HG03066 (cell line): ENCODE data around the gene PFKFB3.
"Not testable (repeated sequence)": the region's sequence is repeated elsewhere in the genome, so short reads cannot be mapped to it uniquely, and the experiment has no call there.

Experiments
- ATAC-seq: cut with Tn5 transposase; IDR thresholded peaks from one replicate; pipeline ENCODE4 v1.9.1; 2021; ENCODE audit warnings: low read depth; ENCODE audit not compliant: unreplicated experiment

PFKFB3 gene

DNA sequence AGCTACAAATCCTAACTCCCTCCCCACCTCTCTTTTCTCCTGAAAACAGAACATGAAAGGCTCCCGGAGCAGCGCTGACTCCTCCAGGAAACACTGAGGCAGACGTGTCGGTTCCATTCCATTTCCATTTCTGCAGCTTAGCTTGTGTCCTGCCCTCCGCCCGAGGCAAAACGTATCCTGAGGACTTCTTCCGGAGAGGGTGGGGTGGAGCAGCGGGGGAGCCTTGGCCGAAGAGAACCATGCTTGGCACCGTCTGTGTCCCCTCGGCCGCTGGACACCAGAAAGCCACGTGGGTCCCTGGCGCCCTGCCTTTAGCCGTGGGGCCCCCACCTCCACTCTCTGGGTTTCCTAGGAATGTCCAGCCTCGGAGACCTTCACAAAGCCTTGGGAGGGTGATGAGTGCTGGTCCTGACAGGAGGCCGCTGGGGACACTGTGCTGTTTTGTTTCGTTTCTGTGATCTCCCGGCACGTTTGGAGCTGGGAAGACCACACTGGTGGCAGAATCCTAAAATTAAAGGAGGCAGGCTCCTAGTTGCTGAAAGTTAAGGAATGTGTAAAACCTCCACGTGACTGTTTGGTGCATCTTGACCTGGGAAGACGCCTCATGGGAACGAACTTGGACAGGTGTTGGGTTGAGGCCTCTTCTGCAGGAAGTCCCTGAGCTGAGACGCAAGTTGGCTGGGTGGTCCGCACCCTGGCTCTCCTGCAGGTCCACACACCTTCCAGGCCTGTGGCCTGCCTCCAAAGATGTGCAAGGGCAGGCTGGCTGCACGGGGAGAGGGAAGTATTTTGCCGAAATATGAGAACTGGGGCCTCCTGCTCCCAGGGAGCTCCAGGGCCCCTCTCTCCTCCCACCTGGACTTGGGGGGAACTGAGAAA is 30.4 kb downstream of the PFKFB3 start:
- ATAC-seq = no peak

DNA sequence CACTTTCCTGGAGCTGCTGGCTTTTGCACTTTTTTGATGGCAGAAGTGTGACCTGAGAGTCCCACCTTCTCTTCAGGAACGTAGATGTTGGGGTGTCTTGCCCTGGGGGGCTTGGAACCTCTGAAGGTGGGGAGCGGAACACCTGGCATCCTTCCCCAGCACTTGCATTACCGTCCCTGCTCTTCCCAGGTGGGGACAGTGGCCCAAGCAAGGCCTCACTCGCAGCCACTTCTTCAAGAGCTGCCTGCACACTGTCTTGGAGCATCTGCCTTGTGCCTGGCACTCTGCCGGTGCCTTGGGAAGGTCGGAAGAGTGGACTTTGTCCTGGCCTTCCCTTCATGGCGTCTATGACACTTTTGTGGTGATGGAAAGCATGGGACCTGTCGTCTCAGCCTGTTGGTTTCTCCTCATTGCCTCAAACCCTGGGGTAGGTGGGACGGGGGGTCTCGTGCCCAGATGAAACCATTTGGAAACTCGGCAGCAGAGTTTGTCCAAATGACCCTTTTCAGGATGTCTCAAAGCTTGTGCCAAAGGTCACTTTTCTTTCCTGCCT is 31.1 kb downstream of the PFKFB3 start:
- ATAC-seq = no peak

DNA sequence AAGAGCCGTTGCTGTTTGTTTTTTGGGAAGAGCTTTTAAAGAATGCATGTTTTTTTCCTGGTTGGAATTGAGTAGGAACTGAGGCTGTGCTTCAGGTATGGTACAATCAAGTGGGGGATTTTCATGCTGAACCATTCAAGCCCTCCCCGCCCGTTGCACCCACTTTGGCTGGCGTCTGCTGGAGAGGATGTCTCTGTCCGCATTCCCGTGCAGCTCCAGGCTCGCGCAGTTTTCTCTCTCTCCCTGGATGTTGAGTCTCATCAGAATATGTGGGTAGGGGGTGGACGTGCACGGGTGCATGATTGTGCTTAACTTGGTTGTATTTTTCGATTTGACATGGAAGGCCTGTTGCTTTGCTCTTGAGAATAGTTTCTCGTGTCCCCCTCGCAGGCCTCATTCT is 31.6 kb downstream of the PFKFB3 start:
- ATAC-seq = no peak

DNA sequence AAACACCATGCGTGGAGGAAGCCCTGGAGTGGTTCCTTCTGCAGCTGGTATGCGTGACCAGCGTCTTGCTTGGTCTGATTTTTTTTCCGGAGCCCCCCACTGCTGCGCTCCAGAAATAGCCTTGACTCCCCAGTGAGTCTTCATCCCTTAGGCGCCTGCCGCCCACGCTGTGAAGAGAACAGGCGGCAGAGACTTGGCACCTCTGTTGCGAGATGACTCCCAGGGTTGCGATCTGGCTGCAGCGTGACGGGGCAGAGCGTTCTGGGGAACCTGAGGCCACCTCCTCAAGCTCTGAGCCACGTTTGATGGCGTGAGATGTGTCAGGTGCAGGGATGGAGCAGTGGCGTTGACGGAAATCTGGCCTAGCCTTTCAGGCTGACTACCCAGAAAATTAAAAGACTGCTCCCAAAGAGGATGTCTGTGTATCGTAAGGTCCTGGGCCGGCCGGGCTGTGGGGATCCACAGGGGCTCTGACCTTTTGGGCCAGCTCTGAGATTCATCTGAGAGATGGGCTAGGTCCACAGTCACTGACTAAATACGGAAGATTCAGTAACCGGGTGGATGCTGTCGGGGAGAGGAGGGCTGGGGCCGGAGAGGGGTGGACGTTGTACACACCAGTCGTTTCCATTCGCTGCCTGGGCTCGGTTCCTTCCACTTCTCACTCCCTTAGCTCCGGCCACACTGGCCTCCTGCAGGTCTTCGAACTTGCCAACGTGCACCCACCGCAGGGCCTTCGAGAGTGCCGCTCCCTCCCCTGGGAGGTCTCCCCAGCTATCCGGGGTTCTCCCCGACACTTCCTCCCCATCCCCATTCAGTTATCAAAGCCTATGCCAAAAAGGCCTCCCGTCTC is 33.8 kb downstream of the PFKFB3 start:
- no peak for ATAC-seq

DNA sequence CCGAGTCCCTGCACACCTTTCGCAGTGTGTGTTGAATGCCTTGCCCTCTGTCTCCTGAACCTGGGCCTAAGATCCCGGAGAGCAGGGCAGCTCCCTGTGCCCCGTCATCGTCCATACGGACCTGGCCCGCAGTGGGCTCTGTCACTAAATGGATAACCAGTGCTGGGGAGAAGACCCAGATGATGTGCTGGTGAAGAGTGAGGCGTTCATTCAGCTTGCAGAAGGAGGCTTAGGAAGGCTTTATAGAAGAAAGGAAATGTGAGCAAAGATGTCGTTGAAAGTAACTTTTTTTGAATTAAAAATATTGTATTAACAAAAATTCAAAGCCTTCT is 34.4 kb downstream of the PFKFB3 start:
- ATAC-seq = no peak

DNA sequence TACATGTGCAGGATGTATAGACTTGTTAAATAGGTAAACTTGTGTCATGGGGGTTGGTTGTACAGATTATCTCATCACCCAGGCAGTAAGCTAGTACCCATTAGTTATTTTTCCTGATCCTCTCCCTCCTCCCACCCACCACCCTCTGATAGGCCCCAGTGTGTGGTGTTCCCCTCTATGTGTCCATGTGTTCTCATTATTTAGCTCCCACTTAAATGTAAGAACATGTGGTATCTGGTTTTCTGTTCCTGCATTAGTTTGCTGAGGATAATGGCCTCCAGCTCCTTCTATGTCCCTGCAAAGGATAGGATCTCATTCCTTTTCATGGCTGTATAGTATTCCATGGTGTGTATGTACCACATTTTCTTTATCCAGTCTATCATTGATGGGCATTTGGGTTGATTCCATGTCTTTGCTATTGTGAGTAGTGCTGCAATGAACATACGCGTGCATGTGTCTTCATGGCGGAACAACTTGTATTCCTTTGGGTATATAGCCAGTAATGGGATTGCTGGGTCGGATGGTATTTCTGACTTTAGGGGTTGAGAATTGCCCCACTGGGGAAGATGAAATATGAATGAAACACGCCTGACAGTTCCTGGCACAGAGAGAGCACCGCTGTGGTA is 36.0 kb downstream of the PFKFB3 start:
- ATAC-seq = not testable (repeated sequence)

DNA sequence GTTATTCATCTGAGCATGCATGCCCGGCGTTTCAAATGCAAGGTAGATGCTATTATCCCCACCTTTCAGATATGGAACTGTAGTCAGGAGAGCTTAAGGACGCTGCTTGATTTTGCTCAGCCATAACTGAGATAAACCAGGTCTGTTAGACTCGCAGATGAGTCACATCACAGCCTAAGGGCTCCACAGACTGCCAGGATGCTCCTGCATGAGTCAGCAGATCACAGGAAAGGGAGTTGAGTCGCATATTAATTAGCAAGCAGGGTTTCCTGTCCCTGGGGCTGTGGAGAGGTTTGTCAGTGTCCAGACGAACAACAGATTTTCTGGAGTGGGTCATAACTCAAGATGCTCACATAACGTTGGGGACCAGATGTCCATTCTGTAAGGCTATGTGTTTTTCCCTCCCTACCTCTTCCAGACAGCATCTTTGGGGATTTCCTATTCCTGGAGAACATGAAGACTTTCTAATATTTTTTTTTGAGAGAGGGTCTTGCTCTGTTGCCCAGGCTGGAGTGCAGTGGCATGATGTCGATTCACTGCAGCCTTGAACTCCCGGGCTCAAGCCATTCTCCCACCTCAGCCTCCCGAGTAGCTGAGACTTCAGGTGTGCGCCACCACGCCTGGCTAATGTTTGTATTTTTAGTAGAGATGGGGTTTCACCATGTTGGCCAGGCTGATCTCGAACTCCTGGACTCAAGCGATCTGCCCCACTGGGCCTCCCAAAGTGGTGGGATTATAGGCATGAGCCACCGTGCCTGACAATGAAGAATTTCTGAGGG is 36.7 kb downstream of the PFKFB3 start:
- no peak for ATAC-seq

DNA sequence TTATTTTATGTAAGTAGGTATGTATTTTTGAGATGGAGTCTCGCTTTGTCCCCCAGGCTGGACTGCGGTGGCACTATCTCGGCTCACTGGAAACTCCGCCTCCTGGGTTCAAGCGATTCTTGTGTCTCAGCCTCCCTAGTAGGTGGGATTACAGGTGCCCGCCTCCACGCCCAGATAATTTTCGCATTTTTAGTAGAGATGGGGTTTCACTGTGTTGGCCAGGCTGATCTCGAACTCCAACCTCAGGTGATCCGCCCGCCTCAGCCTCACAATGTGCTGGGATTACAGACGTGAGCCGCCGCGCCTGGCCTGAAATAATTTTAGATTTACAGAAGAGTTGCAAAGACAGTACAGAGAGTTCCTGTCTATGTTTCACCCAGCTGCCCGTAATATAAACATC is 37.5 kb downstream of the PFKFB3 start:
- no peak for ATAC-seq

DNA sequence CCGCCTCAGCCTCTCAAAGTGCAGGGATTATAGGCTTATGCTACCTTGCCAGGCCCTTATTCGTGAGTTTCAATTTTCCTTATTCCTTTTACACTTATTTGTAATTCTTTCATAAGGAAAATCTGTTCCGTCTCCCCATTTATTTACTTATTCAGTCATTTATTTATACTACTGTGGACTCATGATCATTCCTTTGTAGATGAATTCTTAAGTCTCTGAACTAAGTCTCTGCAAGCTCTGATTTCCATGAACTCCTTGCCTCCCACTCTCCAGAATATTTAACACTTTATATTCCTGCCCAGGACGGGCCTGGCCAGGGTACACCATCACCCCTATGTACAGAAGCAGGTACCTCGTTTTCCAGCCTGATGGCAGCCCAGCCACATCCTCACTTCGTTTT is 39.4 kb downstream of the PFKFB3 start:
- ATAC-seq = no peak

DNA sequence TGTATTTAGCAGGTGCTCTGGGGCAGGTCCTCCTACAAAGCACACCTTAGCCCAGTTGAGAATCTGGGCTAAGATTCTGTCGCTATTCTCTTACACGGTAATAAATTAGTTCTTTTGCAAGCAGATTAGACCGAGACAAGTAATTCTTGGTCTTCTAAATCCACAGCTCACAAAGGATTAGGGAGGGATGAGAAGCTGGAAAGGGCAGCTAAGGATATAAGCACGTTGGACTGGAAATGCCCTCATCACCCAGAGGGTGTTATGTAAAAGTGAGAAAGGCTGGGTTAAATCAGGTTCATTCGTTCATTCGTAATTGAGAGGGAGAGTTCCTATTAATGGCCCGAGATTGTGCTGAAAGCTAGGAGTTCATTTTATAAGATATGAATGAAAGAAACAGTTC is 41.8 kb downstream of the PFKFB3 start:
- ATAC-seq = no peak

DNA sequence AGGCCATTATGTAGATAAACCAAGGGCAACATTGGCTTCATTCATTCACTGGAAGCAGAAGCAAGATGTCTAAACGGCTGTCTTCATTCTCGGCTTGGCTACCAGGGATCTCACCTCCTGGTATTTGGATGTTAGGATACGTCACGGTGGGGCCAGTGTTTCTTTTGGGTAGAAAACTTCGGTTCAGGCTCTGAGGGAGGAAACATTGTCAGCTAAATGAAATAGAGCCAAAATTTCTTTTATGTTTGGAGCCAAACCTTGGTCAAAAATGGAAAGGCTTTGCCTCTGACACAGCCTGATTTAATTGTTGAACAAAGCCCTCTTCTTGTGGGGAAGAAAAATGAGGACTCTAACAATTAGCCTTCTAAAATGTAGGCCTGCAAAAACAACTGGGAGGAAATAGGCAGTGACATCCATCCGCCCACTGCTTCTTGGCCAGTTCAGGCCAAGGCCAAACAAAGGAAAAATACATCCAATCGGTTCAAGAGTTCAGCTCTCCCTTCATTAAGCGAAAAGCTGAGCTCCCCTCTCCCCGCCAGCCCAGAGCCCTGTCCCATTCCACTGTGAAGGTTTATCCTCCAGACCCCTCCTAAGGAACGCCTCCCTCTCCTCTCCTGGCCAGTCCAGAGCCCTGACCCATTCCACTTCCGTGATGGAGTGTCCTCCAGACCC is 44.4 kb downstream of the PFKFB3 start:
- no peak for ATAC-seq

DNA sequence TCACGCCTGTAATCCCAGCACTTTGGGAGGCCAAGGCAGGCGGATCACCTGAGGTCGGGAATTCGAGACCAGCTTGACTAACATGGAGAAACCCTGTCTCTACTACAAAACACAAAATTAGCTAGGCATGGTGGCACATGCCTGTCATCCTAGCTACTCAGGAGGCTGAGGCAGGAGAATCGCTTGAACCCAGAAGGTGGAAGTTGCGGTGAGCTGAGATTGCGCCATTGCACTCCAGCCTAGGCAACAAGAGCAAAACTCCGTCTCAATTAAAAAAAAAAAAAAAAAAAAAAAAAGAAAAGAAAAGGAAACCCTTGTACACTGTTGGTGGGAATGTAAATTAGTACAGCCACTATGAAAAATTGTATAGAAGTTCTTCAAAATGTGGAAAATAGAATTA is 46.2 kb downstream of the PFKFB3 start:
- not testable (repeated sequence) for ATAC-seq

DNA sequence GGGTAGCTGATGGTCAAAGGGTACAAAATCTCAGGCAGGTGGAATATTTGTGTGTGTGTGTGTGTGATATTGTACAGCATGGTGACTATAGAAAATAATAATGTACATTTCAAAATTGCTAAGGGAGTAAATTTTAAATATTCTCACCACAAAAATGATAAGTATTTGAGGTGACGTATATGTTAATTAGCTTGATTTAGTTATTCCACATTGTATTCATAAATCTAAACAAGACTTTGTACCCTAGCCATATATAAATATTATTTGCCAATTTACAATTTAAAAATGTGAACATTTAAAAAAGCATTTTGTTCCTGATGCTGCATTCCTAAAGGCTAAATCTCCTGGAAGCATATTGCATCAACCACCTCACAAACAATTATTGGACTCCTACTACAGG is 47.0 kb downstream of the PFKFB3 start:
- no peak for ATAC-seq

DNA sequence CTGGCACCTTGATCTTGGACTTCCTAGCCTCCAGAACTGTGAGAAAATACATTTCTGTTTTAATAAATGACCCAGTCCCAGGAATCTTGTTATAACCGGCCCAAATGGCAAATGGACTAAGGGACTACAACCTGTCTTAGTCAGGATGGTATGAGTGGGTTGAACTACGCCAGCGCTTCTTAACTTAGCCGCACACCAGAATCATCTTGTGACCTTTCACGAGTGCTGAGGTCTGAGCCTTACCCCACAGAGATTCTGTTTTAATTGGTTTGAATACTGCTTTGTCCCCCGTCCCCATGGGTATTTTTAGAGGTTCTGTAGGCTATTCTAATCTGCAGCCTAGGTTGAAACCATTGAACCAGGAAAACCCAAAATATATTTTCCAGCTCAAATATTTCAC is 48.0 kb downstream of the PFKFB3 start:
- ATAC-seq = no peak

DNA sequence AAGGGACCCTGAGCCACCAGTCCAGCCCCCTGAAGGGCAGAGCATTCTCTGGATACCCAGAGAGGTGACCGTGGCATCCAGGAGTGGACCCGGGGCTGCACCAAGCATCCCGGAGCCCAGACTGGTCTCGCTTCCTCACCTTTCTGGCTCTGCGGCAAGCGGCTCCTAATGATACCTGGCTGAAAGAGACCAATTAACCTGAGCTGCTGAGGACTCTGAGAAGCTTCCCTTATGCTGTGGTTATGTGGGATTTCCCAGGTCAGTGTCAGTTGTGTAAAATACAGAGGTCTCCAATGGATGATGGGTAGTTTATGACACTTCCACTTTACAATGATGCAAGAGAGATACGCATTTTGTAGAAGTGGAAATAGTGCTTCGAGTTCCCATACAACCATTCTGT is 51.5 kb downstream of the PFKFB3 start:
- ATAC-seq = no peak

DNA sequence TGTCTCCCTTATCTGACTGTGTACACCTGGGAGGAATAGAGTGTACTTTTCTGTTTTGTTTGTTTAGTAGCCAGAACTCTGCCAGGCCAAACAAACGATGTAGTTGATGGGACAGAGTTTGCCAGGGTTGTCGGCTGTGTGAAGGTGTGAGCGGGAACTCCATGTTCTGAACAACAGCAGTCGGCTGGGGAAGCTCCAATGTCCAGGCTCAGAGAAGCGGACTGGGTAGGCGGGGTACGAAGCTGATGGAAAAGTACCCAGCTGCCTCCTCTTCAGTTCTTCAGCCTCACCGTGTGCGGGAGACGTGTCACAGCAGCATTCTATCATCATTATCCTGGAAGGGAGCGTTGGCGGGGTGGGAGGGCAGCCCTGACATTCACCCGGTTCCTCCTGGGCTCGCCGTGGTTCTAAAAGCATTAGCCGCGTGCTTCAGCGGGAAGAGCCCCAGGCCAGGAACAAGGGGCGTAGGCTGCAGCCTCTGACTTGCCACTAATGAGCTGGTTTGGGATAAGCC is 52.9 kb downstream of the PFKFB3 start:
- ATAC-seq = no peak

DNA sequence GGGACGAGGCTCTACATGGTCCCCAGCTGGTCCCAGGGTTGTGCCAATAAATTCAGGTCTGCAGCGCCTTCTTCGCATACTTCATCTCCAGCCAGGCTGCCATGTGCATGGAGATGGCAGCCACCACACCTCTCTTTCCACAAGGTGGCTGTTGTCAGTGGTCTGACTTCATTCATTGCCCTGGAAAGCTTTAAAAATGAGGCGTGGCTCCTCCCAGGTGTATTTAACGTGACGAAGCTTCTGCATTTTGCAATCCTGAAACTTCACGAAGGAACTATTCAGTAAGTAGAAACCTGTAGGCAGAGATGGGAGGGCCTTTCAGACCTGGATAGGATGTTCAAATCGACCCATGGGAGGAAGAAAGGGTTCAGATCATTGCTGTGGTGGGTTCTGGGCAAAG is 53.7 kb downstream of the PFKFB3 start:
- no peak for ATAC-seq

DNA sequence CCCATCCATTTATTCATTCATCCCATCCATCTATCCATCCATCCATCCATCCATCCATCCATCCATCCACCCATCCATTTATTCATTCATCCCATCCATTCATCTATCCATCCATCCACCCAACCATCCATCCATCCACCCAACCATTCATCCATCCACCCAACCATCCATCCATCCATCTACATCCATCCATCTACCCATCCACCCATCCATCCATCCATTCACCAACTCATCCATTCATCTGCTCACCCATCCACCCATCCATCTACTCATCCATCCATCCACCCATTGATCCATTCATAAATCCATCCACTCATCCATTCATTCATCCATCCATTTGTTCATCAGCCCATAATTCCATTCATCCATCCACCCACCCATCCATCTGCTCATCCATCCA is 56.4 kb downstream of the PFKFB3 start:
- no peak for ATAC-seq

DNA sequence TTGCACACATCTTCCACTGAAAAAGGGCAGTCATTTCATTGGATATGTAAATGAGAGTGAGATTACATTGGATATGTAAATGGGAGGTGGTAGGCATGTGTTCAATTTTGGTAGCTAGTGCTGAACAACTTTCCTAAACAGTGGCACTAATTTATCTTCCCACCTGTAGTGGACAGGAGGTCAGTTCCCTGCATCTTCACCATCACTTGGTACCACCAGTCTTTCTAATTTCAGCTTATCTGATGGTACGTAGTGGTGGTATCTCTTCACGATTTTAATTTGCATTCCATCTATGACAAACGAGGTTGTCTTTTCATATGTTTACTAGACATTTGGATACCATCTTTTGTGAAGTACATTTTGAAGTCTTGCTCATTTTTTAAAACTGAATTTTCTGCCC is 58.1 kb downstream of the PFKFB3 start:
- no peak for ATAC-seq

DNA sequence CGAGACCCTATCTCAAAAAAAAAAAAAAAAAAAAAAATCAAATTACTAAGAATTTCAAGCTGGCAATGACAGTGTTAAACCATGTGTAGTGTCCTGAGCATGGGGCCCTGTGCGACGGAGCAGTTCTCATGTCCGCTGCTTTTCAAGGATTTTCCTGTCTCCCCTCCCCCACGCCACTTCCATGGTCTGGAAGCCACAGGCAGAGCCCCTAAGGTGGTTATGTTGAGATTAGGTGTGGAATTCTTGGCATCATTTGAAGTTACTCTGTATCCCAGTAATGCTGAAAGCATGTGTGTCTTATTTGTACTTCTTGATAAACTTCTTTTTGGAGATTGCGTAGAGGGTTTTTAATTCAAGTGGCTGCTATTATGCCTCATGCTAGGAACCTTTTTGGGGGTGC is 65.2 kb downstream of the PFKFB3 start:
- no peak for ATAC-seq
